Measurements from ENCODE around the gene PRUNE2. TPM values are rescaled to one million over a fixed set of nuclear protein-coding genes. Genes with fewer than 3 reads are reported as not detected.

The PRUNE2 gene
- total and polyA plus RNA-seq, 2 experiments from 2014 or later, result 0.46 to 4.1 TPM

DNA sequence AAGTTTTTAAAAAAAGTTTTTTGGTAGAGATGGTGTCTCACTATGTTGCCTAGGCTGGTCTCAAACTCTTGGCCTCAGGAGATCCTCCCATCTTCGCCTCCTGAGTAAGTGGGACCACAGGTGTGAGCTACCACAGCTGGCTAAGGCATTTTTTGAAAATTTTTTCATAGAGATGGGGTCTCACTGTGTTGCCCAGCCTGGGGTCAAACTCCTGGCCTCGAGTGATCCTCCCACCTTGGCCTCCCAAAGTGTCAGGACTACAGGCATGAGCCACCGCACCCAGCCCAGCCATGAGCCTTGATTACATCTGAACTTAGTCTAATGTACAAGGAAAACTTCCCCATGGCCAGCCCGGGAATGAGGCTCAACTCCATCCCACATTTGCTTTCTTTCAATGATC lies 219.2 kb downstream of the PRUNE2 start:
- Histone ChIP-seq H3K4me1 (ENCODE audit: insufficient read depth) (peaks cover 24% of the 10 kb centered on the region), H3K9me2 (replicated peaks; ENCODE audit: insufficient read depth) (no peaks in the 10 kb centered on the region), H3K79me2 (no peaks in the 10 kb centered on the region), H3K27ac (no peak overlapping the region), H3K4me2 (no peak overlapping the region), H2AFZ (no peak overlapping the region), H3K27me3 (no peaks in the 10 kb centered on the region), H3K9me3 (ENCODE audit: low read depth) (no peaks in the 10 kb centered on the region), H3K36me3 (replicated peaks; ENCODE audit: insufficient read depth, low read depth) (no peaks in the 10 kb centered on the region), H3K4me3 (no peak overlapping the region), H4K20me1 (ENCODE audit: insufficient read depth, poor library complexity, severe bottlenecking) (no peaks in the 10 kb centered on the region)
- no peak for DNase-seq (ENCODE audit: low spot score)
- TF ChIP-seq, protein P1, sequence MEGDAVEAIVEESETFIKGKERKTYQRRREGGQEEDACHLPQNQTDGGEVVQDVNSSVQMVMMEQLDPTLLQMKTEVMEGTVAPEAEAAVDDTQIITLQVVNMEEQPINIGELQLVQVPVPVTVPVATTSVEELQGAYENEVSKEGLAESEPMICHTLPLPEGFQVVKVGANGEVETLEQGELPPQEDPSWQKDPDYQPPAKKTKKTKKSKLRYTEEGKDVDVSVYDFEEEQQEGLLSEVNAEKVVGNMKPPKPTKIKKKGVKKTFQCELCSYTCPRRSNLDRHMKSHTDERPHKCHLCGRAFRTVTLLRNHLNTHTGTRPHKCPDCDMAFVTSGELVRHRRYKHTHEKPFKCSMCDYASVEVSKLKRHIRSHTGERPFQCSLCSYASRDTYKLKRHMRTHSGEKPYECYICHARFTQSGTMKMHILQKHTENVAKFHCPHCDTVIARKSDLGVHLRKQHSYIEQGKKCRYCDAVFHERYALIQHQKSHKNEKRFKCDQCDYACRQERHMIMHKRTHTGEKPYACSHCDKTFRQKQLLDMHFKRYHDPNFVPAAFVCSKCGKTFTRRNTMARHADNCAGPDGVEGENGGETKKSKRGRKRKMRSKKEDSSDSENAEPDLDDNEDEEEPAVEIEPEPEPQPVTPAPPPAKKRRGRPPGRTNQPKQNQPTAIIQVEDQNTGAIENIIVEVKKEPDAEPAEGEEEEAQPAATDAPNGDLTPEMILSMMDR (IDR thresholded peaks at IDR 0.05; ENCODE audit: poor library complexity), result no peak
- no peak for TF ChIP-seq EZH2phosphoT487 (IDR thresholded peaks at IDR 0.05; ENCODE audit: low read depth, severe bottlenecking, unreplicated experiment)
- TF ChIP-seq EZH2 (IDR thresholded peaks at IDR 0.05; ENCODE audit: borderline replicate concordance), result no peak
- WGBS (ENCODE audit: low lambda C conversion rate, missing lambda C conversion rate), result 72% methylated on average over 4 of the region's 4 CpGs

DNA sequence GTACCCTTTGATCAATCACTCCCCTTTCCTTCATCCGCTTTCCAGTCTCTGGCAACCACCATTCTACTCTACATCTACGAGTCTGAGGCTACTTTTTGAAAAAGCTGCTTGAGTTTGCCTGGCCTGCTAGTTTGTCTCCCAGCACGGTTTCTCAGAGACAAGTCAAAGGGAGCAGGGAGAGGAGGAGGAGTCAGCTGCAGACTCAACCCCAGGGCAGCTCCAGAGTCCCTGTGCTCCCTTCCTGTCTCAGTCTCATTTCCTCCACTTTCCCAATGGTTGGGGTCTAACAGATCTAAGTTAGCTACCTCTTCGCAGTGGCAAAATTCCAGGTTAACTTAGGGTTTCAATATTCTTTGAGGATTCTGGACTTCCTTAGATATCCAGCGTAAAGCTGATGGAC lies 221.7 kb downstream of the PRUNE2 start:
- H4K20me1 ChIP-seq (ENCODE audit: insufficient read depth, poor library complexity, severe bottlenecking), result no peaks in the 10 kb centered on the region
- no peaks in the 10 kb centered on the region for H3K9me3 ChIP-seq (ENCODE audit: low read depth)
- H2AFZ ChIP-seq, result no peak overlapping the region
- WGBS (ENCODE audit: low lambda C conversion rate, missing lambda C conversion rate), result 74% methylated on average over 5 of the region's 5 CpGs
- no peaks in the 10 kb centered on the region for H3K79me2 ChIP-seq
- no peak overlapping the region for H3K27ac ChIP-seq
- no peak for DNase-seq (ENCODE audit: low spot score)
- peaks cover 6% of the 10 kb centered on the region for H3K4me1 ChIP-seq (ENCODE audit: insufficient read depth)
- TF ChIP-seq, protein P1 (IDR thresholded peaks at IDR 0.05; ENCODE audit: poor library complexity), result no peak
- TF ChIP-seq EZH2phosphoT487 (IDR thresholded peaks at IDR 0.05; ENCODE audit: low read depth, severe bottlenecking, unreplicated experiment) (no peak), EZH2 (IDR thresholded peaks at IDR 0.05; ENCODE audit: borderline replicate concordance) (no peak)
- H3K27me3 ChIP-seq, result no peaks in the 10 kb centered on the region
- H3K9me2 ChIP-seq (replicated peaks; ENCODE audit: insufficient read depth), result no peaks in the 10 kb centered on the region
- no peak overlapping the region for H3K4me3 ChIP-seq
- no peak overlapping the region for H3K4me2 ChIP-seq
- H3K36me3 ChIP-seq (replicated peaks; ENCODE audit: insufficient read depth, low read depth), result no peaks in the 10 kb centered on the region

DNA sequence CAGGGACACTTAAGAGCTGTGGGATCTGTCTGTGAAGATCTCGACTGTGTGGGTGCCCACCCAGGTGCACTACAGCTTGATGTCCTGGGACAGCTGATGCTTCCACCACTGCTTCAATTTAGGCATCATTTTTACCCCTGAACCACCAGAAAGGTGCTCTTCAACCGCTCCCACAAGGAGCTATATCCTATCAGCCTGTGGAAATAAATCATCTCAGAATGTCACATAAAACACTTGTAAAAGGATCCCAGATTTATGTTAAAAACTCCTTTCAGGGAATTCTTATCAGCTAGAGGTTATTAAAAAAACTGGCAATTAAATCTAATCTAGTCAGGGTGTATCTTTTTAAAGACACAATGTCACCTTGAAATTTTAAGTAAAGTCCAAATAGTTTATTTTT lies 224.4 kb downstream of the PRUNE2 start:
- no peak overlapping the region for H3K4me2 ChIP-seq
- no peak overlapping the region for H3K27ac ChIP-seq
- H3K9me2 ChIP-seq (replicated peaks; ENCODE audit: insufficient read depth), result no peaks in the 10 kb centered on the region
- DNase-seq (ENCODE audit: low spot score), result no peak
- no peaks in the 10 kb centered on the region for H3K36me3 ChIP-seq (replicated peaks; ENCODE audit: insufficient read depth, low read depth)
- WGBS (ENCODE audit: low lambda C conversion rate, missing lambda C conversion rate), result 44% methylated on average over 2 of the region's 2 CpGs
- no peaks in the 10 kb centered on the region for H3K27me3 ChIP-seq
- no peaks in the 10 kb centered on the region for H3K4me1 ChIP-seq (ENCODE audit: insufficient read depth)
- H3K79me2 ChIP-seq, result no peaks in the 10 kb centered on the region
- no peaks in the 10 kb centered on the region for H4K20me1 ChIP-seq (ENCODE audit: insufficient read depth, poor library complexity, severe bottlenecking)
- TF ChIP-seq EZH2 (IDR thresholded peaks at IDR 0.05; ENCODE audit: borderline replicate concordance), result no peak
- no peaks in the 10 kb centered on the region for H3K9me3 ChIP-seq (ENCODE audit: low read depth)
- H3K4me3 ChIP-seq, result no peak overlapping the region
- no peak overlapping the region for H2AFZ ChIP-seq

DNA sequence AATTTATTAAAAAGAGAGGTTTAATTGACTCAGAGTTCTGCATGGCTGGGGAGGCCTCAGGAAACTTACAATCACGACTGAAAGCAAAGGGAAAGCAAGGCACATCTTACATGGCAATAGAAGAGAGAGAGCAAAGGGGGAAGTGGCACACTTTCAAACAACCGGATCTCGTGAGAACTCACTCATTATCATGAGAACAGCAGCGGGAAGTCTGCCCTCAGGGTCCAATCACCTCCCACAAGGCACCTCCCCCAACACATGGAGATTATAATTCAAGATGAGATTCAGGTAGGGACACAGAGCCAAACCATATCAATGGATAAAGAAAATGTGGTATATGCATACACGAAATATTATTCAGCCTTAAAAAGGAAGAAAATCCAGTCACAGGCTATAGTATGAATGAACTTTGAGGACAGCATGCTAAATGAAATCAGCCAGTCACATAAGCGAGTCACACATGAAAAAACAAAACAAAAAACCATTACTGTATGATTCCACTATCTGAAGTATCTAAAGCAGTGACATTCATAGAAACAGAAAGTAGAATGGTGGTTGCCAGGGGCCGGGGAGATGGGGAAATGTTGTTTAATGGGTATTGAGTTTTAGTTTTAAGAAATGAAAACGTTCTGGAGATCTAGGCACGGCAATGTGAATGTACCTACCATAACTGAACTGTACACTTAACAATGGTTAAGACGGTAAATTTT lies 225.0 kb downstream of the PRUNE2 start:
- Histone ChIP-seq H2AFZ (no peak overlapping the region), H3K79me2 (no peaks in the 10 kb centered on the region), H3K4me1 (ENCODE audit: insufficient read depth) (no peaks in the 10 kb centered on the region), H3K27ac (no peak overlapping the region), H3K36me3 (replicated peaks; ENCODE audit: insufficient read depth, low read depth) (no peaks in the 10 kb centered on the region), H3K9me3 (ENCODE audit: low read depth) (no peaks in the 10 kb centered on the region), H3K27me3 (no peaks in the 10 kb centered on the region), H4K20me1 (ENCODE audit: insufficient read depth, poor library complexity, severe bottlenecking) (no peaks in the 10 kb centered on the region), H3K9me2 (replicated peaks; ENCODE audit: insufficient read depth) (no peaks in the 10 kb centered on the region), H3K4me2 (no peak overlapping the region), H3K4me3 (no peak overlapping the region)
- no peak for DNase-seq (ENCODE audit: low spot score)
- WGBS (ENCODE audit: low lambda C conversion rate, missing lambda C conversion rate), result 88% methylated on average over 10 of the region's 10 CpGs
- TF ChIP-seq EZH2phosphoT487 (IDR thresholded peaks at IDR 0.05; ENCODE audit: low read depth, severe bottlenecking, unreplicated experiment) (no peak), EZH2 (IDR thresholded peaks at IDR 0.05; ENCODE audit: borderline replicate concordance) (no peak)
- TF ChIP-seq, protein P1 (IDR thresholded peaks at IDR 0.05; ENCODE audit: poor library complexity), result no peak

Data from hepatocyte (in vitro differentiated cells).